HepG2 (cell line): ENCODE results near the gene NRN1L. TPM values are rescaled to one million over a fixed set of nuclear protein-coding genes. Genes with fewer than 3 reads are reported as not detected.
A peak's percentile ranks its signal among the peaks of the same experiment; 100 is the strongest.

Experiments used
- CENPX ChIP-seq: sonication (generic); formaldehyde crosslinking; IDR thresholded peaks from 2 replicates; pipeline ENCODE4 v1.9.0; 2021; ENCODE audit warnings: mild to moderate bottlenecking, missing genetic modification reagents, moderate library complexity
- FIP1L1 ChIP-seq: fragments of 200-400 bp; formaldehyde crosslinking; IDR thresholded peaks from 2 replicates; pipeline ENCODE4 v1.6.1; 2018; ENCODE audit warnings: low read depth, mild to moderate bottlenecking, low read length, moderate library complexity, borderline replicate concordance; ENCODE audit not compliant: insufficient read depth
- HIVEP1 ChIP-seq: sonication (generic); formaldehyde crosslinking; IDR thresholded peaks from 2 replicates; pipeline ENCODE4 v1.4.0; 2020; ENCODE audit warnings: mild to moderate bottlenecking, missing genetic modification reagents
- HMG20B ChIP-seq: conservative IDR thresholded peaks from 2 replicates; pipeline ENCODE4 v1.6.1; 2016; ENCODE audit warnings: missing genetic modification reagents, missing compliant biosample characterization
- KMT2A ChIP-seq: sonication (generic); formaldehyde crosslinking; IDR thresholded peaks from 2 replicates; pipeline ENCODE4 v1.4.0; 2020; ENCODE audit warnings: missing genetic modification reagents
- MNT ChIP-seq: fragments of 450-650 bp; IDR thresholded peaks from 2 replicates; pipeline ENCODE4 v1.6.1; 2016
- ONECUT2 ChIP-seq: sonication (generic); formaldehyde crosslinking; IDR thresholded peaks from 2 replicates; pipeline ENCODE4 v1.4.0; 2020; ENCODE audit warnings: missing genetic modification reagents
- PAF1 ChIP-seq: IDR thresholded peaks from 2 replicates; pipeline ENCODE4 v1.6.1; 2016; ENCODE audit warnings: missing genetic modification reagents, missing compliant biosample characterization
- SNAPC5 ChIP-seq: sonication (generic); formaldehyde crosslinking; IDR thresholded peaks from 2 replicates; pipeline ENCODE4 v1.8.1; 2023; ENCODE audit warnings: mild to moderate bottlenecking, missing genetic modification reagents, borderline replicate concordance
- SRSF9 ChIP-seq: fragments of 200-400 bp; formaldehyde crosslinking; IDR thresholded peaks from 2 replicates; pipeline ENCODE4 v1.6.1; 2018; ENCODE audit warnings: borderline replicate concordance, mild to moderate bottlenecking, low read depth, low read length; ENCODE audit not compliant: insufficient read depth, poor library complexity, severe bottlenecking
- STAT6 ChIP-seq: sonication (generic); formaldehyde crosslinking; IDR thresholded peaks from 2 replicates; pipeline ENCODE4 v1.4.0; 2020; ENCODE audit warnings: missing genetic modification reagents, mild to moderate bottlenecking, borderline replicate concordance
- TGIF2 ChIP-seq: IDR thresholded peaks from 2 replicates; pipeline ENCODE4 v1.6.1; 2016; ENCODE audit warnings: control low read depth, missing compliant biosample characterization
- ZC3H4 ChIP-seq: sonication (generic); formaldehyde crosslinking; IDR thresholded peaks from 2 replicates; pipeline ENCODE4 v1.4.0; 2020; ENCODE audit warnings: missing genetic modification reagents, borderline replicate concordance
- ZNF138 ChIP-seq: sonication (generic); formaldehyde crosslinking; IDR thresholded peaks from 2 replicates; pipeline ENCODE4 v1.5.0; 2020; ENCODE audit warnings: mild to moderate bottlenecking, low read depth, missing genetic modification reagents
- ZNF33A ChIP-seq: sonication (generic); formaldehyde crosslinking; IDR thresholded peaks from 2 replicates; pipeline ENCODE4 v1.5.1; 2020; ENCODE audit warnings: missing genetic modification reagents, mild to moderate bottlenecking, moderate library complexity, borderline replicate concordance
- ZNF441 ChIP-seq: sonication (generic); formaldehyde crosslinking; IDR thresholded peaks from 2 replicates; pipeline ENCODE4 v1.7.0; 2021; ENCODE audit warnings: missing genetic modification reagents, borderline replicate concordance
- ZNF510 ChIP-seq: sonication (generic); formaldehyde crosslinking; IDR thresholded peaks from 2 replicates; pipeline ENCODE4 v1.4.0; 2020; ENCODE audit warnings: low read depth, mild to moderate bottlenecking, missing genetic modification reagents
- ZNF574 ChIP-seq: sonication (generic); formaldehyde crosslinking; IDR thresholded peaks from 2 replicates; pipeline ENCODE4 v1.4.0; 2020; ENCODE audit warnings: missing genetic modification reagents
- polyA plus RNA-seq, 8 experiments: library from polyadenylated mRNA; depleted of rRNA in 3 of 8; stranded (reverse) in 7 of 8; unstranded in 1 of 8; fragments of >200 nt; fragmentation: Illumina TruSeq in 4 of 8; extraction: Trizol in 4 of 8; gene quantifications; 2 replicates each; pipeline versions ENCODE4 v1.2.1 to v1.2.3, GENCODE V29; 2011 to 2016; ENCODE audit warnings: low read depth in 4 of 8, missing spikeins in 1 of 8, mixed read lengths in 1 of 8; ENCODE audit not compliant: insufficient read depth in 1 of 8
- total RNA-seq, 5 experiments: library from RNA; depleted of rRNA; stranded (reverse); fragments of >200 nt; fragmentation: Illumina TruSeq; extraction: Trizol; gene quantifications; 2 replicates each; pipeline ENCODE4 v1.2.3, GENCODE V29; 2016; ENCODE audit warnings: low read depth in 1 of 5
- TF ChIP-seq, protein P1 (sequence below): sonication (generic); IDR thresholded peaks from 2 replicates; pipeline ENCODE4 v1.6.1; 2016; ENCODE audit warnings: low read depth, borderline replicate concordance
- TF ChIP-seq, protein P2 (sequence below): IDR thresholded peaks from 2 replicates; pipeline ENCODE4 v1.6.1; 2016; ENCODE audit warnings: missing genetic modification reagents, missing compliant biosample characterization

The NRN1L gene
- total and polyA plus RNA-seq, 2 of the 13 experiments (the other 11 are each of a cell fraction or from before 2014, with no cell fraction given): 0.53 to 1.2 TPM

- TF ChIP-seq ZNF33A (CRISPR knock-in tag) (no peak), PAF1 (CRISPR knock-in tag) (no peak), ZNF510 (CRISPR knock-in tag) (no peak), KMT2A (CRISPR knock-in tag) (no peak), HIVEP1 (peak; percentile 87), SNAPC5 (CRISPR knock-in tag) (no peak), ONECUT2 (CRISPR knock-in tag) (no peak), HMG20B (CRISPR knock-in tag) (0 out of 2 replicates have a peak, but pooled peaks have one; percentile 42), ZNF441 (CRISPR knock-in tag) (0 out of 2 replicates have a peak, but pooled peaks have one; percentile 5), CENPX (CRISPR knock-in tag) (no peak), ZC3H4 (CRISPR knock-in tag) (no peak), SRSF9 (no peak), FIP1L1 (no peak), ZNF574 (CRISPR knock-in tag) (no peak), ZNF138 (CRISPR knock-in tag) (no peak), TGIF2 (peak; percentile 25), MNT (no peak), STAT6 (CRISPR knock-in tag) (no peak)
- TF ChIP-seq, protein P1, sequence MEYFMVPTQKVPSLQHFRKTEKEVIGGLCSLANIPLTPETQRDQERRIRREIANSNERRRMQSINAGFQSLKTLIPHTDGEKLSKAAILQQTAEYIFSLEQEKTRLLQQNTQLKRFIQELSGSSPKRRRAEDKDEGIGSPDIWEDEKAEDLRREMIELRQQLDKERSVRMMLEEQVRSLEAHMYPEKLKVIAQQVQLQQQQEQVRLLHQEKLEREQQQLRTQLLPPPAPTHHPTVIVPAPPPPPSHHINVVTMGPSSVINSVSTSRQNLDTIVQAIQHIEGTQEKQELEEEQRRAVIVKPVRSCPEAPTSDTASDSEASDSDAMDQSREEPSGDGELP: no peak
- TF ChIP-seq, protein P2, sequence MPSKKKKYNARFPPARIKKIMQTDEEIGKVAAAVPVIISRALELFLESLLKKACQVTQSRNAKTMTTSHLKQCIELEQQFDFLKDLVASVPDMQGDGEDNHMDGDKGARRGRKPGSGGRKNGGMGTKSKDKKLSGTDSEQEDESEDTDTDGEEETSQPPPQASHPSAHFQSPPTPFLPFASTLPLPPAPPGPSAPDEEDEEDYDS (CRISPR knock-in tag): no peak
Measured at GRCh38 chr16:67847064-67847861, 37.4 kb upstream of the NRN1L start, which contains the start of gene CENPT (continued).
